RCC 7860 (cell line): ENCODE measurements around the gene RAD9A.
A peak's percentile ranks its signal among the peaks of the same experiment; 100 is the strongest.

ENCODE experiments used
- DNase-seq: peaks from one replicate; pipeline ENCODE4 v3.0.0-alpha.2; 2015; ENCODE audit warnings: low spot score
- FAIRE-seq: peaks from 2 replicates; lab custom pipeline; 2012; peaks lifted over from hg19 to GRCh38; lab: Jason Lieb, UNC

Gene RAD9A

DNA sequence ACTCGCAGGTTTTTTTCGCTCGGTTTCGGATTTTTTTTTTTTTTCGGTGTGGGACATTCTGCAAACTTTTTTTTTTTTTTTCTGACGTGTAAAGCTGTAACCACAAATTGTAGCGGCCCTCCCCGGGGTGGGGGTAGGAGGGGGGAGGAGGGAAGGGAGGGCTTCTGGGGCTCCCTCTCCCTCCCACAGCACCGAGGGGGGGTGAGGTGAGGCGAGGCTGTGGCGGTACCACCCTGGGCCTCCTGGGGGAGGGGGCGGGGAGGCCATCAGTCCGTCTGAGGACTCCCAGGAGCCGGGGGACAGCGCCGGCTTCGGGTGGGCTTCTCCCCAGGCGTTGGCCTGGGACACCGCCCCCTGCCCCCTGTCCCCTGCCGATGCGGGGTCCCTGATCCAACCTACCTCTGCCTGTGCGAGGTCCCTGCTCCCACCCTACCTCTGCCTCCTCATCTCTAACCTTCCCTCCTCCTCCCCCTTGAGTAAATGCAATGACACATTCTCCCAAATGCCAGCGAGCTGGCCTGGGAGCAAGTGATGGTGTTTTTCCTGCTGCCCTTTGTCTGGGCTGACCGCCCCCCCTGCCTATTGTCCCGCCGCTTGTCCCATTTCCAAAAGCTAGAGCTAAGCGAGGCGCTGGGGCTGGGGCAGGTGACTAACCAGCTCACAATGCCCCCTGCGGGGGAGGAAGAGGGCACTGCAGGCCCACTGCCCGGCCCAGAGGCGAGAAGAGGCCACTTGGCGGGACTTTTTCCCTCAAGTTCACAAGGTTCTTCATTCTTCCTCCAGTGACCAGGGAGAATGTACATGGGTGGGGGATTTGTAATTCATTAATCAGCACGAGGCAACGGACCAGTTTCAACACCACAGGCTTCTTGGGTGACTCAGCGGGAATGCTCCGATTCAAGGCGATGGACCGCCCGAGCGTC, 17.9 kb upstream of the RAD9A start:
- peak; percentile 97 for FAIRE-seq
- DNase-seq = peak; percentile 99

DNA sequence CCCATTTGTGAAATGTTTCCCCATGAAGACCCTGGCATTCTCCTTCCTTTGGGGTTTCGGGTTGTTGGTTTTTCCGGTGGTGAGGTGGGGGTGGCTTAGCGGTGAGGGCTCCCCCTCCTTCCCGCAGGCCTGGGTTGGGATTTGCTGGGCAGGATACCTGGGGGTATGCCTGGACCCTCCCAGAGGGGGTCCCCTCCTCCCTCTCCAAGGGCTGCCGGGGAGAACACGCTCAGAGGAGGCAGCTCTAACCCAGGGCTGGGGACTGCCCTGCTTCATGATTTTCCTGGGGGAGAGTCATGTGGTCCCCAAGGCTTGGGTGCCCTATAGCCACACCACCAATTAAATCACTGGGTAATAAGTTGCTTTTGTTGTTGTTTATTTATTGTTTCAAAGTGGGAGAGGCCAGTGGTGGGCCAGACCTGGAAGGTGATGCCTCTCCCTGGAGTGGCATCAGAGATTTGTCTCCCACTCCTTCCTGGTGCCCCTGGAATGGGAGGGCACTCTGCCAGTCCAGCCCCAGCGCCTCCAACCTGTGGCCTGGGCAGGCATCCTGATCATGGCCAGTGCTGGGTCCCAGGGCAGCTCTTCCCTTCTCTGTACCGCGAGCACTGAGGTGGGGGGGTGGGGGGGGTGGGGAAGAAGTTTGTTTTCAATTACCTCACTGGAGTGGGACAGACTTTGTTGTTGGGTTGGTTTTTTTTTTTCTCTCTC, 17.1 kb upstream of the RAD9A start:
- DNase-seq = peak; percentile 84
- FAIRE-seq = no peak

DNA sequence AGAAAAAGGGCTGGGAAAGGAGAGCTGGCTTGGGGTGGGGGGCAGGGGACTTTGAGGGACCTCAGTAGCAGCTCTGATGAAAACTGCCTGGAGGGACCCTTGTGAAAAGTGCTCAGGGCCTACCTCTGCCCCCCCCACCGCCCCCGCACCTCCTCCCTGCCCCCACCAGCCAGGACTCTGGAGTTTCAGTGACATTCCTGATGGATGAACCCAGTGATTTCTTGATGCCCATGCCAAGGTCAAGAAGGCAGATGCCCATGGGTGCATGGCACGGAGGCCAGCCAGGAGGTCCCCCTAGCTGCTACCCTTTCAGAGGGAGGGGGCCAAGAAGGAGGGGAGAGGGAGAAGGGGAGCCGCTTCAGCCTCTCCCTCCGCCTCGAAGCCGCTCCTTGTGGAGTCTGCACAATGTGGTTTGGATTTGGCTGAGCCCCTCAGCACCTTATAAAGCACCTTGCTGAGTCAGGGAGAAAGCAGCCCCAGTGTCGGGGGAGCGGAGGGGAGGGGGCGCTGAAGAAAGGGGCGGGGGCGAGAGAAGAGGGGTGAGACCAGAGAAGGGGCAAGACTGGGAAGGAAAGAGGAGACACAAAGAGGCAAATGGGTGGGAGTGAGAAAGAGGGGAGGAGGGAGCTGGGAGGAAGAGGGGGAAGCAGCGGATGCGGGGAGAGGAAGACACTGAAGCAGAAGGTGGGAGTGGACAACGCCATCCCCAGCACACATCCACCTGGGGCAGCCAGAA, 16.3 kb upstream of the RAD9A start:
- DNase-seq (peak; percentile 69), FAIRE-seq (no peak)

DNA sequence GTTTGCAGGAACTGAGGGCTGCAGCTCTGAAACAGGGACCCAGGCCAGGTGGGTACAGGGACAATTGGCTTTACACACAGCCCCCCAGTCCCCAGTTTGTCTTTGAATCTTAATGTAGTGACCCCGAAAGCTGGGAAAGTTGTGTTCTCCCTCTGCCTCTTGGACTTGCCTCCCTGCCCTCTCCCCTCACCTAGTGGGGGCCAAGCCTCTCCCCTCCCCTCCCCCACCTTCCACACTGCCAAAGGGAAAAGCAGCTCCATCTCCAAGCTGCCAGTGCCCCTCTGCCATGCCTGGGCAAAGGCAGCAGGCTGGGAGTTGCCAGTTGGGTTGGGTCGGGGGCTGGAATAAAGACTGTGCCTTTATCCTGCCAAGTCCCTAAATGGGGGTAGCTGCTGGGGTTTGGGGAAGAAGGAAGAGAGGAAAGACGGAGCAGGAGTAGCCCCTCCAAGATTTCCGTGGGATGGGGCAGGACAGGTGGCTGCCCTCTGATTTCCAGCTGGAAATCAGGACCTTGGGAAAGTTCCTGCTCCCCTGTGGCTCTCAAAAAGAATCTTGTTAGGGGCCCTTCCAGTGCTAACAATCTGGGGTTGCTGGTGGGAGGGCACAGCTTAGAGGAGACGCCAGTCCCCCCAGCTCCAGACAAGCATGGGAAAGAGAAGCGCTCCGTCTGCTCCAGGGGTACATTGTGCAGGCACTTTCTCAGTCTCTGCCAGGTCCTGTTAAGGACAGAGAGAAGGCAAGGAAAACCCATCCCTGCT, 15.5 kb upstream of the RAD9A start:
- FAIRE-seq (no peak), DNase-seq (no peak)

DNA sequence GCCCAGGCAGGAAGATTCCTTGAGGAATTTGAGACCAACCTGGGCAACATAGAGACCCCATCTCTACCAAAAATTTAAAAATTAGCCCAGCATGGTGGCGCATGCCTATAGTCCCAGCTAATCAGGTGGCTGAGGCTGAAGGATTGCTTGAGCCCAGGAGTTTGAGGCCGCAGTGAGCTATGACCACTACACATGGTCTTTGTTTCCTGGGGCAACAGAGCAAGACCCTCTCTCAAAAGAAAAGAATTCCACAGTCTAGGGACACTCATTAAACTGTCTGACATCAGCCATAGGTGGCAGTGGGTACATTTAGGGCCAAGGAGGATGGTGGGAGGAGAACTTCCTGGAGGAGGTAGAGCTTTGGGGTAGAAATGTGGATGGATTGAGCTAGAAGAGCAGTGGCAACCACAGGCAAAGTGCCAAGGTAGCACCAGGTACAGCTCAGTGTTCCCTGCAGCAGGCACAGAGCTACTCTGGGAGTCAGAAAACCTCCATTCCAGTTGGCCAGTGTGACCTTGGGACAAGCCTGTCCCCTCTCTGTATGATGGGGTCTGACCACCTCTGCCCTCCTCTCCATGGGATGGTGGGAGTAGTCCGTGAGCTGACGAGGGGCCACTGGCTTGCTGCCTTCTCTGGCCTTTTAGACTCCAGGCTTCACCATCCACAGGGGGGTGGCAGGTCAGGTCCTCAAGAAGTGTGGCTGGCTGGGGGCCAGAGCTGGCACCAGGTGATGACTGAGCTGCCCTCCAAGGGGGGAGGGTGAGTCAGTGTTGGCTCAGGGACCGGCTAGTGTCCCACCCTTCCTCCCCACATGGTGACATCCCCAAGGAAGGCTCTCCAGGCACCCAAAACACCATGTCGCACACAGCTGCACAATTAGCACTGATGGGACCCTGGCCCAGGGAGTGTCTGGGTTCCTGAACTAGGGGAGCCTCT, 14.6 kb upstream of the RAD9A start:
- no peak for FAIRE-seq
- DNase-seq = peak; percentile 50

DNA sequence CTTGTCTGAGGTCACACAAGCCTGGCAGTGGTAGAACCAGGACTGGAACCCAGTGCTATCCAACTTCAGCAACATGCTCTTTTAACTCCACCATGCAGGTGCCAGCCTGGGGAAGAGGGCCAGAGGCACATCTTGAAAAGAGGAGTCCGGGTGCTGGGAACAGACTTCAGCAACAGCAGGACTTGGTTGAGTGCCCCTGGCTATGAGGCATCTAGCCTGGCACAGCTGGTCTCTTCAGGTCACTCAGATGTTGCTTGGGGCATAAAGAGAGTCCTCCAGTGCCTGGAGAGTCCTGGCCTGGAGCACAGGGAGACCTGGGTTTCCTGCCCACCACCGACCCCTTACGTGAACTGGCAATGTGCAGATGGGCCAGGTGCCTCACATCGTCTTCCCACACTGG, 13.2 kb upstream of the RAD9A start:
- FAIRE-seq (no peak), DNase-seq (no peak)

DNA sequence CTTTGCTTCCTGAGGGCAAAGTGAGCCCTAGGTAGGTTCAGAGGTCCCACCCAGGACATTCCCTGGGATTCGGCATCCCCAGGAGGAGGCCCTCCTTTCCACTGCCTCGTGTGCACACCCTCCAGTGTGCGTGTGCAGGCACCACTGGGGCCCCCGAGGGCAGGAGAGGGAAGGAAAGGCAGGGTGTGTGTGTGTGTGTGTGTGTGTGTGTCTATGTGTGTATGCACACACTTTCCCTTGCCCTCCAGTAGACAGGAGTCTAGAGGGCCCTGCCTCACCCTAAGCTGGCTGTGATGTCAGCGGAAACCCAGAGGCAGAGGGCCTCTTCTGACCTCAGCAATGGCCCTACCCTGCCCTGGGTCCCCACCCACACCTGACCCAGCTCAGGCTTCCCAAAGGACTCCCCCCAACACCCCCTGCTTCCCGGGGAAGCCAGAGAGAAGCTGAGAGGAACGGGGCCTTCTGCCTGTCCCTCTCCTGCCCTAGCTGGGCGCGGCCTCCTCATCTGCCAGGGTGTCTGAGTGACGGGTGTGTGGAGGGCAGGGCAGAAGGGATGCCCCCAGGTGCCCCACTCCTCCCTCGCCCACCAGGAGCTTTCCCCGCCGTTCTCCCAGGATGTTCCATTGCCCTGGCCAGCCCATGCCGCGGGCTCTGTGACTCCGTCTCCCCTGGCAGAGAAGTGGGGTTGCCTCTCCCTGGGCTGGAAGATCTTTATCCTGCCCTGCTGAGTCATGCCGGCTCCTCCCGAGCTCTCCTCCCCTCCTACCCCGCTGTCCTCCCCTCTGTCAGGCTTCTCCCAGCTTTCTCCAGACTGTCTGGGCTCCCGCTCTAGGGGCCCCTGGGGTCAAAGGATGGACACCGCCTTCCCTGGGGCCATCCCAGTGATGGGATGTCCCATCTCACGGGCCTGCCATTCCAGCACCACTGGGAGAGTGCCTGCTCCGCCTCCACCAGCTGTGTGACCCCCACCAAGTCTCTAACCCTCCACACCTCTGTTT, 12.4 kb upstream of the RAD9A start:
- DNase-seq (peak; percentile 63), FAIRE-seq (no peak)

DNA sequence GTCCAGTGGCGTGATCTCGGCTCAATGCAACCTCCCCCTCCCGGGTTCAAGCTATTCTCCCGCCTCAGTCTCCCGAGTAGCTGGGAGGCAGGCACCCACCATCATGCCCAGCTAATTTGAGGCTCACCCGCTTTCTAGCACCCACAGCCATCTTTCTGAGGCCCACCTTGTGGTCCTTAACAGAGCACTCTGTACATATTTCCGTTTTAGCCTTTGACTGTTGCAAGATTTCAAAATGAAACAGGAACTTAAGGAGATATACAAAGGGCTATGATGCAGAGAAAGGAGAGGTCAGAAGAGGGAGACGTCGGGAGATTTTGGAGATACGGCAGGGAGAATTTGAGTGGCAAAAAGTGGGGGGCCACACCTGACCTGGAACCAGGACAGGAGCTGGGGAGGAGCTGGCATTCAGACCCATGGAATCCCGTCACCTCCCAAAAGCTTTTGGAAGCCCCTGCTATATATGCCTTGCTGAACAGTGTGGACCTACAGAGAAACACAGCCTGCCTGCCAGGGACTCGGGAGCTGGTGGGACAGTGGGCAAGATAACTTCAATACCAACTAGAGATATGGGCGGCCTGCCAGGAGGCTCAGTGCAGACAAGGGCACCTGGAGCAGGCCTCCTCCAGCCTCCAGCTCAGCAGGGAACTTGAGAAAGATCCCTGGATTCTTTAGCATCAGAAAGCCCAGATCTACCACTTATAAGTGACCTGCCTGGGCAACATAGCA, 10.4 kb upstream of the RAD9A start:
- FAIRE-seq = no peak
- DNase-seq = no peak

DNA sequence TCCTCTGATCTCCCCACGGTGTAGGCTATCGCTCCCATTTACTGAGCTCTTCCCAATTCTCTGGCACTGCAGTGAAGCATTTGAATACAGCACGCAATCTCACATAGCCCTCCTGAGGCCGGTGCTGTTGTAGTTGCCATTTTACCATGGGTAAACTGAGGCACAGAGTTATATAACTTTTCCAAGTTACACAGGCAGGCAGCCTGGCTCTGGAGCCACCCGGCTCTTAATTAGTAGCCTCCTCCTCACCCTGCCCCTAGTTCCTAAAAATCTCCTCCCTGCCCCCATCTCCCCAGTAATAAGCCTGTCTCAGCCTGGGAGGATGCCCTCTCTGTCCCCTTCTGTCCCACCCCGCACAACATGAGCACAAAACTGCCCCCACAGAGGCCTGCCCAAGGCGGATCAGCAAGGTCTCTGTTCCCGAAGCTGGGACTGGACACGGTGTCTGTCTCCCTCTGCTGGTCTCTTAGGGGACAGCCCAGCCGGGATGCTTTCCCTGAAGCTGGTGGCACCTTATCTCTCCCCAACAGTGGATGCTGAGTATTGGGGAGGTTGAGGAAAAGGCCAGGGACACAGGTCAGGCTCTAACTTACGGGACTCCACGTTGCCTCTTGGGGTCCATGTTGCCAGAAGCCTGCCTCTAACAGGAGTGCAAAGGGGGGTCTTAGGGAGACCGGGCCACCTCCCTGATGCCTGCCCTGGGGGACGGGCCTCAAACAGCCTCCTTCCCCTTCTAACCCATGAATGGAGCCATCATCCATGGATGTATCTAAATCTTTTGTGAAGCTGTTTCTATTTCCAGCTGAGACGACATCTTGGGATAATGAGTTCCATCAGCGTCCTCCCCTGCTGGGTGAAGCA, 9.3 kb upstream of the RAD9A start:
- DNase-seq = peak; percentile 56
- FAIRE-seq = no peak

DNA sequence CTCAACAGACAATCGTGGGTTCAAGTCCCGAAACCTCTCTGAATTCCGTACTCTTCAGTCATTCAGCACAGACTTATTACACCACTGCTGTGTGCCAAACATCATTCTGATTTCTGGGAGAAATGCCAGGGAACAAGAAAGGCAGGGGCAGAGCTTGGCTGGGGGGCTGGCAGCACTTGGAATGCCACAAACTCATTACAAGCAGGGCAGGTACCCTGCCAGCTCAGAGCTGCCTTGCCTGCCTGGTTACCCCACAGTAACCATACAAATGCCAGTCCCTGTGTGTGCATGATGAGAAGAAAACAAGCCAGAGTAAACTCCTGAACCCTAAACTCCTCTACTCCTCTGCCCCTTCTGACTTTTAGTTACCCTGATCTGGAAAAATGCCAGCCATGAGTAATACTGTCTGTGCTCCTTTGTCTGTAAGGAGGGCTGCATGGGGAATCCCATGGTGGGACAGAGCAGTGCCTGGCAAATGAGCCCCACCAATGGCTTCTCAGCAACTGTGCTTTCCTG, 6.9 kb upstream of the RAD9A start:
- FAIRE-seq (peak; percentile 46), DNase-seq (peak; percentile 81)

DNA sequence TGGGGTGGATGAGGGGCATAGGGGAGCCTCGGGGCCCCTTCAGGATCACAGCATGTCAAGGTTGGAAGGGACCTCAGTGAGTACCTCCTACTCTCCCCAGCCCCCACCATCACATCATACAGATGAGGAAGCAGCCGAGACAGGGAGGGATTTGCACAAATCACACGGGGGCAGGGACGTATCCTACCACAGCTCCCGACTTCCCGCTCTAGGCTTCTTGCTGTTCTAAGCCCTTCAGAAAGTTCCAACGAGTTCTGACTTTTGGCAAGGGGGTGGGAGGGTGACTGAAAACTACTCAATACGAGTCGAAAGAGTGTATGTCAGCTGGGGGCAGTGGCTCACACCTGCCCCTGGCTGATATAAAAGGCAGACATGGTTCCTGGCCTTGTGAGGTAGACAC, 4.7 kb upstream of the RAD9A start:
- FAIRE-seq (no peak), DNase-seq (no peak)

DNA sequence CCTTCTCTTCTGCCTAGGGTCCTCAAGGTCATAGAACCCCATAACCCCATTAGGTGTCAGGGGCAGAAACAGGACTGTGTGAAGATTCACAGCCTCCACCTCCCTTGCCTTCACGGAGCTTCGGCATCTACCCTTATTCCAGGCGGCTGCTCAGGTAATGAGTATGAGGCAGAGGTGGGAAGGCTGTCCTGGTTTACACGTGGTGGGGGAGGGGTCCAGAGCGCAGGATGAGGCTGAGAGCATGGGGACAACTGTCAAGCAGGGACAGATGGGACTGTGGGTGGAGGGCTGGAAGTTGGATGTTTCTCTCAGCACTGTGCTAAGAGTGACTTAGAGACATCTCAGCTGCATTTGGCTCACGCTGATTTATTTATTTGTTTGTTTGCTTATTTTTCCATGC, 4.3 kb upstream of the RAD9A start:
- DNase-seq = no peak
- no peak for FAIRE-seq

DNA sequence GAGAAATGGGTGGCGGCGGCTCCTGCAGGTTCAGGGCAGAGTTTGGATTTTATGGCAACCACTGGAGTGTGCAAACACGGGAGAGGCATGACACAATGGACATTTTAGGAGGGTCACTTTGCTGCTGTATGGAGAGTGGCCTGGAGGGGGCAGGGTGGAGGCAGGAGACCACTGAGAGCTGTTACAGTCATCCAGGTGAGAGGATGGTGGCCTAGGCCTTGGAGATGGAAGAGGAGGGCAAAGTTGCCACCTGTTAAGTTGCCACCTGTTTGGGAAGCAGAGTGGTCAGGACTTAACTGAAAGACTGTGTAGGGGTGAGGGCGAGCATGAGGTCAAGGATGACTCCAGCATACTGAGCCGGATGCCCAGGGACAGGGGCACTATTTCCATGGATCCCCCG, 2.3 kb upstream of the RAD9A start:
- no peak for FAIRE-seq
- peak; percentile 8 for DNase-seq

DNA sequence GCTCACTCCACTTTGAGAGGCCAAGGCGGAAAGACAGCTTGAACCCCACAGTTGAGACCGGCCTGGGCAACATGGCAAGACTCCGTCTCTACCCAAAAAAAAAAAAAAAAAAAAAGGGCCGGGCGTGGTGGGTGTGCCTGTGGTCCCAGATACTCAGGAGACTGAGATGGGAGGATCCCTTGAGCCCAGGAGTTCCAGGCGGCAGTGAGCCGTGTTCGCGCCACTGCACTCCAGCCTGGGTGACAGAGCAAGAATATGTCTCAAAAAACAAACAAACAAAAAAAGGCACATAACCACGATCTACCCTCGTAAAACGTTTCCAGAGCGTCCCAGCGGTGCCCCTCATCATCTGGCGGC, 861 bp upstream of the RAD9A start:
- FAIRE-seq (no peak), DNase-seq (no peak)

DNA sequence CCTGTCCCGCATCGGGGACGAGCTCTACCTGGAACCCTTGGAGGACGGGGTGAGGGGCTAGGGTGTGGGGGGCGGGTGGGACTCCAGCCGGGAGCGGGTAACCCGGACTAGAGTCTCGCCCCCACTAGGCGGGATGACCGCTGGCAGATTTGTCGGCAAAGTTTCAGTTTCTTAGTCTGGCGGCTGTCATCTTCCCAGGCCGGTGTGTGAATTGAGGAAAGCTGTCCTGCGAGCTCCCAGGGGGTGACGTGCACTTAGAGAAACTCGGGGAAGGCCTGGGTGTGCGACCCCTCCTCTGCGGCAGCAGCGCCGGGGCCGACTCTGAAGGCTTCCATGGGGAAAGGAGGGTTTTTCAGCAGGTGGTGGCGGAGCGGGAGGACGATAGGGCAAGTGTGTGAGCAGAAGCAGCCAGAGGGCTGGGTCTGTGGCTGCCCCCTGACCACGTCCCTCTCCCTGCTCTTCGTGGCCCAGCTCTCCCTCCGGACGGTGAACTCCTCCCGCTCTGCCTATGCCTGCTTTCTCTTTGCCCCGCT, 463 bp downstream of the RAD9A start:
- DNase-seq (no peak), FAIRE-seq (no peak)

DNA sequence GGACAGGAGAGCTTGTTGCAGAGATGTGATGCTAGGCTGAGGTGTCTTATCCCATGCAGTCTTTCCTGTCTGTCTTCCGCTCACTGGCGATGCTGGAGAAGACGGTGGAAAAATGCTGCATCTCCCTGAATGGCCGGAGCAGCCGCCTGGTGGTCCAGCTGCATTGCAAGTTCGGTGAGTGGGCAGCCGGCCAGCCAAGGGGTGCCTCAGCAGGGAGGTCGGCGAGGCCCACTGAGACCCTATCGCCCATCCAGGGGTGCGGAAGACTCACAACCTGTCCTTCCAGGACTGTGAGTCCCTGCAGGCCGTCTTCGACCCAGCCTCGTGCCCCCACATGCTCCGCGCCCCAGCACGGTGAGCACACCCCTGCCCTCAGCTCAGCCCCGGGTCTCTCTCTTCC, 1.7 kb downstream of the RAD9A start:
- no peak for FAIRE-seq
- no peak for DNase-seq

DNA sequence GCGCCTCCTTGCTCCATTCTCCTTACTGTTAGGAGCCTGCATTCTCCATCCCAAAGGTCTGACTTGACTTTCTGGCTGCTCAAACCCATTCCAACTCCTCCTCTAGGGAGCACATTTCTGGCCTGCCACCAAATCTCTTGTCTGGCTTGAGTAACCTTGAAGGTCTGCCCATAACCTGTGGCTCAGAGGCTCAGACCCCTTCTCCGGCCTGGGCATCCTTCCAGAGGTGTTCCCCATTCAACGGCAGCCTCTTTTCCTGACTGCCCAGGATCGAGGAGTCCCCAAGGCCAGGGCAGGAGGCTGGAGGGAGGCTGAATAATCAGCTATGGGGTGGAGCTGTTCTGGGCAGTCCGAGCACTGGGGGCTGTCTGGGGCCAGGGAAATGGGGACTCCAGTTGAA, 2.2 kb downstream of the RAD9A start:
- DNase-seq (no peak), FAIRE-seq (no peak)
